CD14-positive monocyte (primary cell): ENCODE data around the gene UNC119B. TPM values are rescaled to one million over a fixed set of nuclear protein-coding genes. Genes with fewer than 3 reads are reported as not detected.

ENCODE experiments used
- DNase-seq, 3 donors: peaks; one replicate each; pipeline ENCODE4 v3.0.0-alpha.2; 2011 to 2022
- H2AFZ ChIP-seq: 2 replicates; pipeline ENCODE4 v1.6.0; 2012; ENCODE audit warnings: mild to moderate bottlenecking, low read depth, low read length, inconsistent platforms; ENCODE audit not compliant: insufficient read depth, poor library complexity, severe bottlenecking
- H3K27ac ChIP-seq, 2 donors: 1 replicate in 1 of 2; 2 replicates in 1 of 2; pipeline ENCODE4 v1.5.1; 2012 to 2013; ENCODE audit warnings: low read length in 2 of 2, control low read depth in 1 of 2, inconsistent platforms in 1 of 2, low read depth in 1 of 2, mild to moderate bottlenecking in 1 of 2
- H3K27me3 ChIP-seq, 2 donors: one replicate each; pipeline versions ENCODE4 v1.6.0 to v1.6.1; 2011 to 2013; ENCODE audit warnings: low read length in 2 of 2; ENCODE audit not compliant: control insufficient read depth in 2 of 2, insufficient read depth in 2 of 2
- H3K36me3 ChIP-seq, 2 donors: replicated peaks in 1 of 2; 1 replicate in 1 of 2; 2 replicates in 1 of 2; pipeline versions ENCODE4 v1.5.1 to v1.6.1; 2012 to 2013; ENCODE audit warnings: low read length in 2 of 2, control low read depth in 1 of 2, inconsistent platforms in 1 of 2, mild to moderate bottlenecking in 1 of 2; ENCODE audit not compliant: insufficient read depth in 2 of 2, control insufficient read depth in 1 of 2
- H3K4me1 ChIP-seq, 2 donors: 1 replicate in 1 of 2; 2 replicates in 1 of 2; pipeline versions ENCODE4 v1.5.1 to v1.6.1; 2012 to 2013; ENCODE audit warnings: low read length in 2 of 2, control low read depth in 1 of 2, inconsistent platforms in 1 of 2, mild to moderate bottlenecking in 1 of 2, moderate library complexity in 1 of 2; ENCODE audit not compliant: insufficient read depth in 2 of 2, control insufficient read depth in 1 of 2
- H3K4me2 ChIP-seq: replicated peaks from 2 replicates; pipeline ENCODE3; 2012; ENCODE audit warnings: low read length, moderate library complexity, mild to moderate bottlenecking; ENCODE audit not compliant: poor library complexity, severe bottlenecking; ENCODE audit errors: extremely low read depth
- H3K4me3 ChIP-seq, 3 experiments: fragments of 200-600 bp in 1 of 3; sonication (generic) in 1 of 3; replicated peaks in 1 of 3; 1 replicate in 2 of 3; 2 replicates in 1 of 3; pipeline ENCODE4 v1.5.1; 2011 to 2013; ENCODE audit warnings: low read length in 3 of 3, mild to moderate bottlenecking in 3 of 3, control low read depth in 2 of 3, low read depth in 2 of 3, inconsistent platforms in 1 of 3, moderate library complexity in 1 of 3
- H3K79me2 ChIP-seq: 2 replicates; pipeline ENCODE4 v1.6.0; 2012; ENCODE audit warnings: mild to moderate bottlenecking, control low read depth, inconsistent platforms, low read length, moderate library complexity; ENCODE audit not compliant: insufficient read depth
- H3K9ac ChIP-seq: 2 replicates; pipeline ENCODE4 v1.6.0; 2017; ENCODE audit warnings: low read length, mild to moderate bottlenecking; ENCODE audit not compliant: insufficient read depth, poor library complexity, severe bottlenecking
- H3K9me3 ChIP-seq, 2 donors: replicated peaks in 1 of 2; 1 replicate in 1 of 2; 2 replicates in 1 of 2; pipeline versions ENCODE4 v1.5.1 to v1.6.1; 2012 to 2013; ENCODE audit warnings: low read length in 2 of 2, control low read depth in 1 of 2; ENCODE audit not compliant: control insufficient read depth in 1 of 2, insufficient read depth in 1 of 2
- H4K20me1 ChIP-seq: 2 replicates; pipeline ENCODE4 v1.6.0; 2012; ENCODE audit warnings: mild to moderate bottlenecking, low read length, control low read depth, moderate library complexity; ENCODE audit not compliant: insufficient read depth
- H3K27ac Mint-ChIP-seq, 7 donors: one replicate each; pipeline ENCODE4 v1.8.0; 2020; ENCODE audit warnings: mild to moderate bottlenecking in 7 of 7, mixed read lengths in 7 of 7, moderate library complexity in 6 of 7, inconsistent platforms in 2 of 7
- H3K27me3 Mint-ChIP-seq, 3 donors: one replicate each; pipeline ENCODE4 v1.8.0; 2021 to 2022; ENCODE audit warnings: low read depth in 3 of 3, mild to moderate bottlenecking in 3 of 3, mixed read lengths in 3 of 3, moderate library complexity in 3 of 3, inconsistent platforms in 1 of 3
- H3K36me3 Mint-ChIP-seq, 2 donors: one replicate each; pipeline ENCODE4 v1.8.0; 2020; ENCODE audit warnings: mixed read lengths in 2 of 2, inconsistent platforms in 1 of 2, mild to moderate bottlenecking in 1 of 2
- H3K4me1 Mint-ChIP-seq: one replicate; pipeline ENCODE4 v1.8.0; 2020; ENCODE audit warnings: mild to moderate bottlenecking, mixed read lengths
- H3K4me3 Mint-ChIP-seq, 2 donors: one replicate each; pipeline ENCODE4 v1.8.0; 2020; ENCODE audit warnings: mild to moderate bottlenecking in 2 of 2, mixed read lengths in 2 of 2, moderate library complexity in 1 of 2
- H3K9me3 Mint-ChIP-seq, 7 donors: one replicate each; pipeline ENCODE4 v1.8.0; 2020 to 2022; ENCODE audit warnings: mixed read lengths in 7 of 7, mild to moderate bottlenecking in 6 of 7, moderate library complexity in 6 of 7, inconsistent platforms in 2 of 7
- CTCF ChIP-seq: fragments of 200-600 bp; IDR thresholded peaks from one replicate; pipeline ENCODE4 v1.8.0; 2022; ENCODE audit warnings: antibody characterized with exemption, mild to moderate bottlenecking
- WGBS: methylation state at CpG from one replicate; pipeline ENCODE4 v1.1.5; 2013; ENCODE audit warnings: missing lambda C conversion rate; ENCODE audit not compliant: insufficient coverage; 5-methylcytosine and 5-hydroxymethylcytosine counted together
- intact Hi-C, 2 donors: fragments of 100-400 bp; cut with micrococcal nuclease; formaldehyde crosslinking; loops; one replicate each; pipeline versions ENCODE4 v1.15.0 to v1.15.1; 2023
- polyA plus RNA-seq, 3 donors: library from polyadenylated mRNA; depleted of rRNA in 1 of 3; unstranded in 2 of 3; stranded (reverse) in 1 of 3; fragments of 300-500 nt in 2 of 3; fragments of >200 nt in 1 of 3; fragmentation: Illumina TruSeq in 2 of 3; gene quantifications; 1 replicate in 2 of 3; 2 replicates in 1 of 3; pipeline ENCODE4 v1.2.3, GENCODE V29; 2012 to 2021

The UNC119B gene
- polyA plus RNA-seq, 3 donors = 1.1 to 9.1 (median 2.1) TPM

- Histone ChIP-seq H3K27me3 (no peaks in the 10 kb centered on the region), H3K36me3 (peaks cover 55 to 89% of the 10 kb centered on the region in 2 donors), H3K9me3 (no peaks in the 10 kb centered on the region), H3K4me1 (peaks cover 22 to 24% of the 10 kb centered on the region in 2 donors), H3K4me2 (no peak overlapping the region), H3K27ac (no peak overlapping the region), H3K79me2 (peaks cover 15% of the 10 kb centered on the region), H2AFZ (no peak overlapping the region), H4K20me1 (peaks cover 7% of the 10 kb centered on the region), H3K9ac (no peak overlapping the region), H3K4me3 (no peak overlapping the region)
- H3K36me3 Mint-ChIP-seq = peaks cover 84 to 91% of the 10 kb centered on the region in 2 donors
- H3K27me3 Mint-ChIP-seq = peaks cover 0 to 1% (median 0%) of the 10 kb centered on the region in 3 donors
- no peak for TF ChIP-seq CTCF
- no peak for DNase-seq
- no peaks in the 10 kb centered on the region for H3K9me3 Mint-ChIP-seq
- no peak overlapping the region for H3K4me3 Mint-ChIP-seq
- 93% methylated on average over 5 of the region's 9 CpGs for WGBS
- intact Hi-C loops = no loop called here
- H3K27ac Mint-ChIP-seq = peak overlapping the region in 1 of 7 donors; percentile 20
- peaks cover 39% of the 10 kb centered on the region for H3K4me1 Mint-ChIP-seq
These were observed 7.8 kb downstream of the UNC119B start for GRCh38 chr12:120718055-120718454.

GRCh38 chr12:120719072-120719471 lies 8.8 kb downstream of the UNC119B start:
- peaks cover 35% of the 10 kb centered on the region for H3K4me1 Mint-ChIP-seq
- no peaks in the 10 kb centered on the region for H3K27me3 ChIP-seq
- peak overlapping the region in 2 of 7 donors; percentile 15 to 73 for H3K27ac Mint-ChIP-seq
- H3K27me3 Mint-ChIP-seq = peaks cover 0 to 1% (median 0%) of the 10 kb centered on the region in 3 donors
- no peak for DNase-seq
- peaks cover 82 to 93% of the 10 kb centered on the region in 2 donors for H3K36me3 Mint-ChIP-seq
- peaks cover 55 to 94% of the 10 kb centered on the region in 2 donors for H3K36me3 ChIP-seq
- 75% methylated on average over 2 of the region's 2 CpGs for WGBS
- no peak overlapping the region for H2AFZ ChIP-seq
- H4K20me1 ChIP-seq = peaks cover 6% of the 10 kb centered on the region
- H3K27ac ChIP-seq = no peak overlapping the region
- H3K4me2 ChIP-seq = no peak overlapping the region
- no peak for TF ChIP-seq CTCF
- peaks cover 20 to 22% of the 10 kb centered on the region in 2 donors for H3K4me1 ChIP-seq
- intact Hi-C loops = no loop called here
- H3K79me2 ChIP-seq = peaks cover 11% of the 10 kb centered on the region
- no peak overlapping the region for H3K4me3 ChIP-seq
- no peak overlapping the region for H3K9ac ChIP-seq
- no peaks in the 10 kb centered on the region for H3K9me3 ChIP-seq
- H3K4me3 Mint-ChIP-seq = no peak overlapping the region
- no peaks in the 10 kb centered on the region for H3K9me3 Mint-ChIP-seq
